GM12872 (cell line): ENCODE data around the gene RBM18.

Source experiments
- CTCF ChIP-seq: IDR thresholded peaks from 3 replicates; pipeline ENCODE4 v1.5.1; 2011; ENCODE audit warnings: low read depth, mild to moderate bottlenecking, low read length, moderate library complexity; ENCODE audit not compliant: insufficient read depth

Gene RBM18

GRCh38 chr9:122207096-122207495 is 57.5 kb downstream of the RBM18 start:
- TF ChIP-seq CTCF = no peak

- no peak for TF ChIP-seq CTCF
Measured at GRCh38 chr9:122206118-122207046, 58.3 kb downstream of the RBM18 start.

GRCh38 chr9:122205176-122205575 is 59.5 kb downstream of the RBM18 start:
- TF ChIP-seq CTCF = no peak

DNA sequence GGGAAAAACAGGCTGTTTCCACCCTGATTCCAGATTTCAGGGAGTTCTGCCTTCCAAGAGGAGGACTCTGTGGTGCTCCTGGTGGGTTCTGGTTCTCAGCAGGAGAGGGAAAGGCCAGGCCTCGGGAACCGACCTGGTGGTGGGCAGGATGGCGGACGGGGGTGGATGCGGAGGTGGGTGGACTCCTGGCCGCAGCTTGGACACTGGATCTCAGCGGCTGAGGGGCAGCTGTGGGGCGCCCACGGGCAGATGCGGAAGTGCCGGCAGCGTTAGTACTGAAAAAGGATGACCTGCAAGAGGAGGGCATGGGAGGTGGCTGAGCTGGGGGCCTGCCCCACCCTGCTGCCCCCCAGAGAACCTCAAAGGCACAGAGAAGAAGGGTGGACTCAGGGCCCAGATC is 60.1 kb downstream of the RBM18 start:
- TF ChIP-seq CTCF = no peak

DNA sequence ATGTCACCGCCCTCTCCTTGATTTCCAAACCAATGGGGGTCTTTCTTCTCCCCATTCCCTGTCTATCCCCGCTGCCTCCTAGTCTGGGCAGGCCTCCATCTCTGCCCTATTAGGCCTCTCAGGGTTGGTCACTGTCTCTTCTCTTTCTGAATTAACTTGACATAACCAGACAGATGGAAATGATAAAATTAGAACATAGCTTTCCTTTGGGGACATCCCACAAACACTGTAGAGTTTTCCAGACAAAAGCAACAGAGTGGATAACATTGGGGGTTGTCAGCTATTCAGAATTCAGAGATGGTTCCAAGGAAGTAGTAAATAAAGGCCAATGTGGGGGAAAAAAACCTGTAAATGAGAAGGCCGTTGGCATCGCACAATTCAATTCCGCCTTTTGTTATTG is 60.6 kb downstream of the RBM18 start:
- no peak for TF ChIP-seq CTCF

- no peak for TF ChIP-seq CTCF
Measured at GRCh38 chr9:122202111-122202510, 62.5 kb downstream of the RBM18 start.

- TF ChIP-seq CTCF = no peak
Measured at GRCh38 chr9:122201641-122202040, 63.0 kb downstream of the RBM18 start.
